Epithelial cell of proximal tubule (primary cell): ENCODE measurements around the gene CLEC4G. TPM values are rescaled to one million over a fixed set of nuclear protein-coding genes. Genes with fewer than 3 reads are reported as not detected.

Source experiments
- DNase-seq: peaks from one replicate; pipeline ENCODE4 v3.0.0-alpha.2; 2011; ENCODE audit warnings: low read depth
- H3K4me3 ChIP-seq: 2 replicates; pipeline ENCODE4 v1.5.1; 2011; ENCODE audit warnings: low read depth, mild to moderate bottlenecking, low read length
- total RNA-seq: library from RNA; depleted of rRNA; stranded (reverse); fragments of >200 nt; gene quantifications from 2 replicates; pipeline ENCODE4 v1.2.3, GENCODE V29; 2015
- TF ChIP-seq, protein P1 (sequence below): conservative IDR thresholded peaks from 2 replicates; pipeline ENCODE4 v1.5.1; 2012; ENCODE audit warnings: low read depth, mild to moderate bottlenecking, low read length

The CLEC4G gene, protein sequence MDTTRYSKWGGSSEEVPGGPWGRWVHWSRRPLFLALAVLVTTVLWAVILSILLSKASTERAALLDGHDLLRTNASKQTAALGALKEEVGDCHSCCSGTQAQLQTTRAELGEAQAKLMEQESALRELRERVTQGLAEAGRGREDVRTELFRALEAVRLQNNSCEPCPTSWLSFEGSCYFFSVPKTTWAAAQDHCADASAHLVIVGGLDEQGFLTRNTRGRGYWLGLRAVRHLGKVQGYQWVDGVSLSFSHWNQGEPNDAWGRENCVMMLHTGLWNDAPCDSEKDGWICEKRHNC
- total RNA-seq = not detected in 2 replicates

GRCh38 chr19:7732045-7732444 lies at the start of gene CLEC4G:
Gene CLEC4G (minus strand): TSS chr19:7732110. CDS start chr19:7732102, 8 bp downstream.
- no peak within 1 kb of the TSS for H3K4me3 ChIP-seq
- no peak for DNase-seq
- TF ChIP-seq, protein P1, sequence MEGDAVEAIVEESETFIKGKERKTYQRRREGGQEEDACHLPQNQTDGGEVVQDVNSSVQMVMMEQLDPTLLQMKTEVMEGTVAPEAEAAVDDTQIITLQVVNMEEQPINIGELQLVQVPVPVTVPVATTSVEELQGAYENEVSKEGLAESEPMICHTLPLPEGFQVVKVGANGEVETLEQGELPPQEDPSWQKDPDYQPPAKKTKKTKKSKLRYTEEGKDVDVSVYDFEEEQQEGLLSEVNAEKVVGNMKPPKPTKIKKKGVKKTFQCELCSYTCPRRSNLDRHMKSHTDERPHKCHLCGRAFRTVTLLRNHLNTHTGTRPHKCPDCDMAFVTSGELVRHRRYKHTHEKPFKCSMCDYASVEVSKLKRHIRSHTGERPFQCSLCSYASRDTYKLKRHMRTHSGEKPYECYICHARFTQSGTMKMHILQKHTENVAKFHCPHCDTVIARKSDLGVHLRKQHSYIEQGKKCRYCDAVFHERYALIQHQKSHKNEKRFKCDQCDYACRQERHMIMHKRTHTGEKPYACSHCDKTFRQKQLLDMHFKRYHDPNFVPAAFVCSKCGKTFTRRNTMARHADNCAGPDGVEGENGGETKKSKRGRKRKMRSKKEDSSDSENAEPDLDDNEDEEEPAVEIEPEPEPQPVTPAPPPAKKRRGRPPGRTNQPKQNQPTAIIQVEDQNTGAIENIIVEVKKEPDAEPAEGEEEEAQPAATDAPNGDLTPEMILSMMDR = no peak

DNA sequence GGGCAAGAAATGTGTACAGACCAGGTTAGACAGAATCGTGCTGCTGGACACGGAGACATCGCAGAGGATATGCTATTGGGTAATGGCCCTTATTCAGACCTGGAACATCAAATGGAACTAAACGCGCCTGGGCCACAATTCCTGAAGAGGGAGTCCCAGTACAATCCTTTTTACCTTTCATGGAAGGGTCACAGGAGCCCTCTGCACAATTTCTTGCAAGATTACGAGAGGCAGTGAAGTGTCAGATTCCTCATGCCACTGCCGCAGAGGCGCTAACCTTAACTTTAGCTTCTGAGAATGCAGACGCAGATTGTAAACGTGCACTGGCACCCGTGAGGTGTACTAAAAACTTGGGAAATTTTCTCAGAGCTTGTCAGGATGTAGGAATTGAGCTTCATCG lies 49.2 kb upstream of the CLEC4G start:
- H3K4me3 ChIP-seq = no peak overlapping the region
- DNase-seq = no peak
- TF ChIP-seq, protein P1 = no peak

GRCh38 chr19:7779631-7780486 lies 47.9 kb upstream of the CLEC4G start:
- H3K4me3 ChIP-seq = no peak overlapping the region
- TF ChIP-seq, protein P1 = no peak
- no peak for DNase-seq

DNA sequence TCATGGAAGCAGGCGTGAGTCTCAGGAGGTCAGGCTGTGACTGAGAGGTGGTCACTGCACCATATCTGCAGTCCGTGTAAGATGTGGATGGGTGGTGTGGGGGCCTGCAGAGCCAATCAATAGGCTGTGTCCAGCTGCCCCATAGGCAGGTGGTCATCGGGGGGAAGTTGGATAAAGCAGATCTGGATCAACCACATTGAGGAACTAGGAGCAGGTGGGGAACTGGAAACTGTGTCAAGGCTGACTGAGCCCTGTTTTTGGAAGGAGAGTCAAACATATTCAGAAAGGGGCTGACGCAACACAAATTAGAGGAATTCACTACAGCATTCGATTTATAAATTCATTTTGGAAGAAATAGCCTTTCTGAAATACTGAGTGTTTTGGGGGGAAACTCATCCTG lies 46.2 kb upstream of the CLEC4G start:
- no peak overlapping the region for H3K4me3 ChIP-seq
- DNase-seq = no peak
- TF ChIP-seq, protein P1 = no peak

- TF ChIP-seq, protein P1 = no peak
- no peak for DNase-seq
- no peak overlapping the region for H3K4me3 ChIP-seq
Measured at GRCh38 chr19:7775761-7776160, 43.9 kb upstream of the CLEC4G start.

DNA sequence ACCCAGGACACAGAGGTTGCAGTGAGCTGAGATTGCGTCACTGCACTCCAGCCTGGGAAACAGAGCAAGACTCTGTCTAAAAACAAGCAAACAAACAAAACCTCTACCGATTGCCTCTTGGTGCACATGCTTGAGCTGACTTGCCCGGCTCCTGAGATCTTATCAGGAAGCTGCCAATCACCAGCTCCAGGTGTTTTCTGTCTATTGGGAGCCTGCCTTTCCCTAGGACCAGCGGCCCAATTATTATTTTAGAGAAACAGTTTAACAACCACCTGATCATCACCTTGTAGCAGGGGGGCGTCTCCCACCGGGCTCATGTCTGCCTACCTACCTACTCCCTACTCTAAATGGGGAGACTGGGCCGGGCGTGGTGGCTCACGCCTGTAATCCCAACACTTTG lies 41.9 kb upstream of the CLEC4G start:
- no peak for DNase-seq
- no peak overlapping the region for H3K4me3 ChIP-seq
- TF ChIP-seq, protein P1 = no peak
